Measurements from ENCODE around the gene GPC1. TPM values are rescaled to one million over a fixed set of nuclear protein-coding genes. Genes with fewer than 3 reads are reported as not detected.
A peak's percentile ranks its signal among the peaks of the same experiment; 100 is the strongest.
"Not testable (repeated sequence)": the region's sequence is repeated elsewhere in the genome, so short reads cannot be mapped to it uniquely, and the experiment has no call there.

The GPC1 gene, protein sequence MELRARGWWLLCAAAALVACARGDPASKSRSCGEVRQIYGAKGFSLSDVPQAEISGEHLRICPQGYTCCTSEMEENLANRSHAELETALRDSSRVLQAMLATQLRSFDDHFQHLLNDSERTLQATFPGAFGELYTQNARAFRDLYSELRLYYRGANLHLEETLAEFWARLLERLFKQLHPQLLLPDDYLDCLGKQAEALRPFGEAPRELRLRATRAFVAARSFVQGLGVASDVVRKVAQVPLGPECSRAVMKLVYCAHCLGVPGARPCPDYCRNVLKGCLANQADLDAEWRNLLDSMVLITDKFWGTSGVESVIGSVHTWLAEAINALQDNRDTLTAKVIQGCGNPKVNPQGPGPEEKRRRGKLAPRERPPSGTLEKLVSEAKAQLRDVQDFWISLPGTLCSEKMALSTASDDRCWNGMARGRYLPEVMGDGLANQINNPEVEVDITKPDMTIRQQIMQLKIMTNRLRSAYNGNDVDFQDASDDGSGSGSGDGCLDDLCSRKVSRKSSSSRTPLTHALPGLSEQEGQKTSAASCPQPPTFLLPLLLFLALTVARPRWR
- total RNA-seq = 1 to 10 TPM; 1.5 to 1.7 TPM
- total RNA-seq = 2.7 to 6.1 reads per million in 2 donors

DNA sequence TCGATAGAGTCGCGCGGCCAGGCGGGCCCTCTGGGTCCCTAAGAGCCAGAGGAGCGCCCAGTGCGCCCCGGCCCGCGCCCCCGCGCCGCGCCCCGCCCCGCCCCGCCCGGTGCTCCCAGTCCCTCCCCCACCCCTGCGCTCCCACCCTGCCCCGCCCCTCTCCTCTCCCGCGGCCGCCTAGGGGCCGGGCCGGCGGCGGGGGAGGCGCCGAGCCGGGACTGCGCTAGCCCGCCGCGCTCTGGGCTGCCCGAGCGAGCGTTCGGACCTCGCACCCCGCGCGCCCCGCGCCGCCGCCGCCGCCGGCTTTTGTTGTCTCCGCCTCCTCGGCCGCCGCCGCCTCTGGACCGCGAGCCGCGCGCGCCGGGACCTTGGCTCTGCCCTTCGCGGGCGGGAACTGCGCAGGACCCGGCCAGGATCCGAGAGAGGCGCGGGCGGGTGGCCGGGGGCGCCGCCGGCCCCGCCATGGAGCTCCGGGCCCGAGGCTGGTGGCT is at the start of gene GPC1:
TSS of gene GPC1 (plus strand) at position 207 of the 491 bp plus-strand sequence. CDS start at position 463, 256 bp downstream.
- H3K27me3 Mint-ChIP-seq = peaks cover 25% of the 10 kb centered on the region
- H3K4me1 Mint-ChIP-seq = peaks cover 7% of the 10 kb centered on the region

DNA sequence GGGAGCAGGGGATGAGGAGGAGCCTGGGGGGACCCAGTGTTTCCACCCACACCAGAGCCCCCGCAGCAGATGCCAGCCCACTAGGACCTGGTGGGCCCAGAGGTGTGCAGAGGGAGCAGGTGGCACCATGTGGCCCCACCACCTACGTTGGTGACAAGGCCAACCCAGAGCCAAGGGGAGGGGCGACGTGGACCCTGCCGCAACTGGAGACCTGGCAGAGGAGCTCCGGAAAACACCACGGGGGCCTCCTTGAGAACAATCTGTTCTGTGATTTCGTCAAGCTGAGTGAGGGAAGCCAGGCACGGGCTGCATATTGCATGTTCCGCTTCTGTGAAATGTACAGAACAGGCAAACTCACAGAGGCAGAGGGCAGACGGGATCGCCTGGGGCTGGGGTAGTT is 49.1 kb upstream of the GPC1 start:
- H3K4me1 Mint-ChIP-seq = peaks cover 2% of the 10 kb centered on the region
- no peak overlapping the region for H3K4me3 Mint-ChIP-seq
- H3K27me3 Mint-ChIP-seq = peaks cover 14% of the 10 kb centered on the region
- H3K27ac Mint-ChIP-seq = no peak overlapping the region
- DNase-seq = no peak
- ATAC-seq = no peak
- H3K36me3 Mint-ChIP-seq (ENCODE audit: low read depth) = no peaks in the 10 kb centered on the region
- H3K9me3 ChIP-seq (ENCODE audit: control insufficient read depth, low read length, poor library complexity, severe bottlenecking) = no peaks in the 10 kb centered on the region

More for the DNA sequence above, at the start of gene GPC1:
- Mint-ChIP-seq H3K27ac (no peak within 1 kb of the TSS), H3K4me3 (peak within 1 kb of the TSS; percentile 86), H3K36me3 (ENCODE audit: low read depth) (no peaks in the 10 kb centered on the region)
- DNase-seq (peak; percentile 28 to 64 (median 55)), ATAC-seq (peak; percentile 74)
- no peaks in the 10 kb centered on the region for H3K9me3 ChIP-seq (ENCODE audit: control insufficient read depth, low read length, poor library complexity, severe bottlenecking)

DNA sequence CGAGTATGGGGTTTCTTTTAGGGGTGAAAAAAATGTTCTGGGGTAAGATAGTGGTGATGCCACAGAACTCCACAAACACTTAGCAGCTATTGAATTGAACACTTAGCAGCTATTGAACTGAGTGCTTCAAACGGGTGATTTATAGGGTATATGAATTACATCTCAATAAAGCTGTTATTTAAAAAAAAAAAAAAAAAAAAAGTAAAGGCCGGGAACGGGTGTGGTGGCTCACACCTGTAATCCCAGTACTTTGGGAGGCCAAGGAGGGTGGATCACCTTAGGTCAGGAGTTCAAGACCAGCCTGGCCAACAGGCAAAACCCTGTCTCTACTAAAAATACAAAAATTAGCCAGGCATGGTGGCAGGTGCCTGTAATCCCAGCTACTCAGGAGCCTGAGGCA is 48.7 kb upstream of the GPC1 start:
- H3K27me3 Mint-ChIP-seq = peaks cover 14% of the 10 kb centered on the region
- DNase-seq; H3K4me3 Mint-ChIP-seq; H3K36me3 Mint-ChIP-seq (ENCODE audit: low read depth); ATAC-seq; H3K4me1 Mint-ChIP-seq; H3K9me3 ChIP-seq (ENCODE audit: control insufficient read depth, low read length, poor library complexity, severe bottlenecking): not testable (repeated sequence)
- H3K27ac Mint-ChIP-seq = peak overlapping the region; percentile 63

GRCh38 chr2:240387325-240387668 is 48.2 kb upstream of the GPC1 start:
- peak overlapping the region; percentile 63 for H3K27ac Mint-ChIP-seq
- ATAC-seq = no peak
- no peaks in the 10 kb centered on the region for H3K36me3 Mint-ChIP-seq (ENCODE audit: low read depth)
- H3K4me3 Mint-ChIP-seq = no peak overlapping the region
- H3K27me3 Mint-ChIP-seq = peaks cover 14% of the 10 kb centered on the region
- no peaks in the 10 kb centered on the region for H3K9me3 ChIP-seq (ENCODE audit: control insufficient read depth, low read length, poor library complexity, severe bottlenecking)
- H3K4me1 Mint-ChIP-seq = peaks cover 2% of the 10 kb centered on the region
- no peak for DNase-seq

- H3K4me3 Mint-ChIP-seq = no peak overlapping the region
- H3K9me3 ChIP-seq (ENCODE audit: control insufficient read depth, low read length, poor library complexity, severe bottlenecking) = no peaks in the 10 kb centered on the region
- H3K27me3 Mint-ChIP-seq = peaks cover 9% of the 10 kb centered on the region
- H3K27ac Mint-ChIP-seq = peak overlapping the region; percentile 63
- H3K36me3 Mint-ChIP-seq (ENCODE audit: low read depth) = no peaks in the 10 kb centered on the region
- ATAC-seq (no peak), DNase-seq (no peak)
- peaks cover 6% of the 10 kb centered on the region for H3K4me1 Mint-ChIP-seq
Observed at GRCh38 chr2:240387669-240388358, 47.6 kb upstream of the GPC1 start.

GRCh38 chr2:240388471-240389301 is 46.8 kb upstream of the GPC1 start:
- no peak for DNase-seq
- peaks cover 10% of the 10 kb centered on the region for H3K4me1 Mint-ChIP-seq

DNA sequence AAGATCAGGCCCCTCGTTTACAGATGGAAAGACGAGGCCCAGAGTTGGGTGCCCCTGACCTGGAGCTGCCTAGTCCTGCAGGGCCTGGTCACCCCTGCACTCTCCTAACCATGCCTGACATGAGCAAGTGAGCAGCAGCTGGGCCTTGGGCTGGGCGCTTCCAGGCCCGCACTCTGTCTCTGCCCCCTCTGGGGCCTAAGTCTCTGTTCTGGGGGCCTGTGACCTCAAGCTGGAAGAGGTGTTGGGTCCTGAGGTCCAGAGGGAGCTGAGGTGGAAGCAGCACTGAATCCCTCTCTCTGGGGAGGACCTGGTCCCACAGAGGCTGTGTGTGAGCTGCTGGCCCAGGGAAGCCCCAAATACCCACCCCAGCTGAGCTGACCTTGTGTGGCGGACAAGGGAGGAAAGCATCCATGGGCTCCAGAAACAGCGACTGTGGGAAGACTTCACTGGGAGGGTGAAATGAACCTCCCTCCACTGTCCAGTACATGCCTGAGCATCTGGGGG is 46.1 kb upstream of the GPC1 start:
- H3K4me1 Mint-ChIP-seq = peaks cover 10% of the 10 kb centered on the region
- H3K27me3 Mint-ChIP-seq = no peaks in the 10 kb centered on the region
- H3K27ac Mint-ChIP-seq = no peak overlapping the region
- no peak overlapping the region for H3K4me3 Mint-ChIP-seq
- ATAC-seq = no peak
- H3K36me3 Mint-ChIP-seq (ENCODE audit: low read depth) = no peaks in the 10 kb centered on the region
- no peak for DNase-seq
- no peaks in the 10 kb centered on the region for H3K9me3 ChIP-seq (ENCODE audit: control insufficient read depth, low read length, poor library complexity, severe bottlenecking)

More at GRCh38 chr2:240388471-240389301, 46.8 kb upstream of the GPC1 start:
- H3K4me3 Mint-ChIP-seq = no peak overlapping the region
- no peaks in the 10 kb centered on the region for H3K36me3 Mint-ChIP-seq (ENCODE audit: low read depth)
- H3K9me3 ChIP-seq (ENCODE audit: control insufficient read depth, low read length, poor library complexity, severe bottlenecking) = no peaks in the 10 kb centered on the region
- ATAC-seq = no peak
- H3K27me3 Mint-ChIP-seq = peaks cover under 1% of the 10 kb centered on the region
- H3K27ac Mint-ChIP-seq = no peak overlapping the region

- peak in 1 of 3 donors; percentile 6 for DNase-seq
- H3K27me3 Mint-ChIP-seq = no peaks in the 10 kb centered on the region
- no peaks in the 10 kb centered on the region for H3K36me3 Mint-ChIP-seq (ENCODE audit: low read depth)
- no peaks in the 10 kb centered on the region for H3K9me3 ChIP-seq (ENCODE audit: control insufficient read depth, low read length, poor library complexity, severe bottlenecking)
- peaks cover 10% of the 10 kb centered on the region for H3K4me1 Mint-ChIP-seq
- H3K27ac Mint-ChIP-seq = no peak overlapping the region
- no peak for ATAC-seq
- H3K4me3 Mint-ChIP-seq = no peak overlapping the region
Observed at GRCh38 chr2:240390091-240391073, 45.1 kb upstream of the GPC1 start.

DNA sequence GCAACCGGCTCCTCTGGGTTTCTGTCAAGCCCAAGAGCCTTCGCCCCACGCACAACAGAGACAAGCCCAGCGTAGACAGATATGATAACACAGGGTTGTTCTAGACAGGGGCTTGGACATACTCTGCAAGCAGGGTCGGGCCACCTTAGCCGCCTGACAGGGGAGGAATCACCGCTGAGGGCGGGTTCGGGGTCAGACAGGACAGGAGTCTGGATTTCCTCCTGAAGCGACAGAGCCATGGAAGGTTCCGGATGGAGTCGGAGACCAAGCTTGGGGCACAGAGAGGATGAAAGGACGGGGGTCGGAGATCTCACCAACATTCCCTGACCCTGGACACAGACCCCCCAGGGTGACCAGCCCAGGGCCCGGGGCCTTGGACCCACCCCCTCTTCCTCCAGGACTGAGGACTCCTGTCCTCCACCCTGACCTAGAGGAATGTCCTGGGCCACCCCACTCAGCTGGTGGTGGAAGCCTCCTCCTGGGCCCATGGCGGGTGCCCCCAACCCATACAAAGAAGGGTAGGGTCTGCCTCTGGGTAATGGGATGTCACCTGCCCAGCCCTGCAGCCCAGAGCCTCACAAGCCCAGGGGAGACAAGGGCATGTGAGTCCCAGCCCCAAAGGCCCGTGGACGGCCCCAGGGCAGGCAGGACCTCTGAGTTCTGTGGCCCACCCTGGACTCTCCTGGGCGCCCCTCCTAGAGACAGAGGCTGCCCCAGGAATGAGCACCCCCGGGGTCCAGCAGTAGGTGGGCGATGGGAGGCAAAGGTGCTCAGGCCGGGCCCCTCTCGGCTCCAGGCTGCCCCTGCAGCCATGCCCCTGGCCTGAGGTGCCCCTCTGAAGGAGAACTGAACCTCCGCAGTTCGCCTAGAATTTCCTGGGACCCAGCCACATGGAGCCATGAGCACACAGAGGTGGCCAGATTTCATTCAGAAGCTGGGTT is 44.1 kb upstream of the GPC1 start:
- no peaks in the 10 kb centered on the region for H3K9me3 ChIP-seq (ENCODE audit: control insufficient read depth, low read length, poor library complexity, severe bottlenecking)
- peak in 2 of 3 donors; percentile 2 to 6 for DNase-seq
- Mint-ChIP-seq H3K36me3 (ENCODE audit: low read depth) (no peaks in the 10 kb centered on the region), H3K4me3 (no peak overlapping the region), H3K27me3 (no peaks in the 10 kb centered on the region), H3K27ac (no peak overlapping the region), H3K4me1 (peaks cover 10% of the 10 kb centered on the region)
- no peak for ATAC-seq

- peak overlapping the region; percentile 56 for H3K4me3 Mint-ChIP-seq
- H3K27me3 Mint-ChIP-seq = no peaks in the 10 kb centered on the region
- H3K27ac Mint-ChIP-seq = peak overlapping the region; percentile 56
- peaks cover 9% of the 10 kb centered on the region for H3K4me1 Mint-ChIP-seq
- no peaks in the 10 kb centered on the region for H3K9me3 ChIP-seq (ENCODE audit: control insufficient read depth, low read length, poor library complexity, severe bottlenecking)
- DNase-seq = peak; percentile 2 to 9 (median 3)
- no peaks in the 10 kb centered on the region for H3K36me3 Mint-ChIP-seq (ENCODE audit: low read depth)
- peak; percentile 26 for ATAC-seq
Observed at GRCh38 chr2:240392084-240392947, 43.1 kb upstream of the GPC1 start.

All from T-helper 17 cell (primary cell).